Endothelial cell of umbilical vein (primary cell): ENCODE data around the gene SERPINA12. TPM values are rescaled to one million over a fixed set of nuclear protein-coding genes. Genes with fewer than 3 reads are reported as not detected.

Experiments used
- BruUV-seq: library from RNA; stranded (reverse); fragments of 400-500 nt; replicated peaks from 2 replicates; lab custom pipeline; 2021; lab: Mats Ljungman, UMichigan
- CTCF ChIA-PET: fragments of 300-600, 350-600 bp; sonication (Branson Sonifier 250); formaldehyde crosslinking; loops from one replicate; lab custom pipeline; 2021; ENCODE audit warnings: antibody characterized with exemption, inconsistent platforms; lab: Charles Lee
- POLR2A ChIA-PET: fragments of 300-600, 350-600 bp; sonication (Branson Sonifier 250); formaldehyde crosslinking; loops from one replicate; lab custom pipeline; 2021; ENCODE audit warnings: antibody characterized with exemption, inconsistent platforms; lab: Charles Lee
- DNase-seq: peaks from one replicate; pipeline ENCODE4 v3.0.0-alpha.2; 2011; ENCODE audit warnings: low read depth, low spot score
- FAIRE-seq: peaks from 2 replicates; lab custom pipeline; 2011; peaks lifted over from hg19 to GRCh38; lab: Jason Lieb, UNC
- H2AFZ ChIP-seq: 2 replicates; pipeline ENCODE4 v1.6.0; 2012; ENCODE audit warnings: low read depth, low read length, control low read depth, inconsistent platforms
- H3K27ac ChIP-seq: 2 replicates; pipeline ENCODE4 v1.5.1; 2011; ENCODE audit warnings: low read depth, mild to moderate bottlenecking, control low read depth, low read length, moderate library complexity; ENCODE audit not compliant: insufficient read depth
- H3K27me3 ChIP-seq, 2 experiments: 2 replicates each; pipeline versions ENCODE4 v1.6.0 to v1.6.1; 2011; ENCODE audit warnings: low read length in 2 of 2, mixed read lengths in 1 of 2; ENCODE audit not compliant: control insufficient read depth in 2 of 2, insufficient read depth in 2 of 2
- H3K36me3 ChIP-seq, 2 experiments: 2 replicates in 1 of 2; 3 replicates in 1 of 2; pipeline ENCODE4 v1.5.1; 2011; ENCODE audit warnings: low read length in 2 of 2, mild to moderate bottlenecking in 1 of 2, moderate library complexity in 1 of 2; ENCODE audit not compliant: control insufficient read depth in 2 of 2, insufficient read depth in 2 of 2; ENCODE audit errors: extremely low read depth in 1 of 2
- H3K4me1 ChIP-seq: 3 replicates; pipeline ENCODE4 v1.5.1; 2011; ENCODE audit warnings: mild to moderate bottlenecking, low read length; ENCODE audit not compliant: control insufficient read depth, insufficient read depth; ENCODE audit errors: extremely low read depth
- H3K4me2 ChIP-seq: 2 replicates; pipeline ENCODE4 v1.6.1; 2011; ENCODE audit warnings: low read length, control low read depth, mixed read lengths; ENCODE audit not compliant: insufficient read depth
- H3K4me3 ChIP-seq, 3 experiments: fragments of 200-600 bp in 1 of 3; sonication (generic), shearing (Covaris generic) in 1 of 3; replicated peaks in 1 of 3; 2 replicates each; pipeline ENCODE4 v1.5.1; 2011 to 2016; ENCODE audit warnings: control low read depth in 3 of 3, low read length in 3 of 3, mild to moderate bottlenecking in 2 of 3, inconsistent platforms in 1 of 3, low read depth in 1 of 3, moderate library complexity in 1 of 3; ENCODE audit not compliant: insufficient read depth in 1 of 3
- H3K79me2 ChIP-seq: 2 replicates; pipeline ENCODE4 v1.6.0; 2012; ENCODE audit warnings: low read length, inconsistent platforms; ENCODE audit not compliant: control insufficient read depth, insufficient read depth
- H3K9ac ChIP-seq: replicated peaks from 2 replicates; pipeline ENCODE3; 2011; ENCODE audit warnings: low read length, control low read depth; ENCODE audit not compliant: insufficient read depth; ENCODE audit errors: extremely low read depth
- H3K9me1 ChIP-seq: replicated peaks from 3 replicates; pipeline ENCODE4 v1.6.0; 2011; ENCODE audit warnings: mild to moderate bottlenecking, low read length; ENCODE audit not compliant: control insufficient read depth, insufficient read depth; ENCODE audit errors: extremely low read depth
- H3K9me3 ChIP-seq: replicated peaks from 2 replicates; pipeline ENCODE4 v1.5.1; 2012; ENCODE audit warnings: low read length, inconsistent platforms; ENCODE audit not compliant: control insufficient read depth, insufficient read depth
- H4K20me1 ChIP-seq: replicated peaks from 2 replicates; pipeline ENCODE3; 2011; ENCODE audit warnings: mild to moderate bottlenecking, low read length; ENCODE audit not compliant: control insufficient read depth, insufficient read depth; ENCODE audit errors: extremely low read depth
- FOS ChIP-seq: IDR thresholded peaks from 2 replicates; pipeline ENCODE4 v1.6.1; 2011; ENCODE audit warnings: mild to moderate bottlenecking, low read length, moderate library complexity, borderline replicate concordance; ENCODE audit not compliant: insufficient read depth
- GATA2 ChIP-seq: IDR thresholded peaks from 2 replicates; pipeline ENCODE4 v1.7.0; 2011; ENCODE audit warnings: low read depth, mild to moderate bottlenecking, moderate library complexity, mixed read lengths, low read length; ENCODE audit not compliant: insufficient read length, insufficient read depth
- JUN ChIP-seq: IDR thresholded peaks from 2 replicates; pipeline ENCODE4 v1.6.1; 2011; ENCODE audit warnings: borderline replicate concordance, low read depth; ENCODE audit not compliant: insufficient read length, insufficient read depth
- MYC ChIP-seq: IDR thresholded peaks from one replicate; pipeline ENCODE4 v1.6.1; 2011; ENCODE audit warnings: mild to moderate bottlenecking, low read depth, low read length
- POLR2A ChIP-seq: IDR thresholded peaks from 2 replicates; pipeline ENCODE4 v1.6.1; 2012; ENCODE audit warnings: low read depth, mild to moderate bottlenecking, control low read depth, low read length
- POLR2AphosphoS5 ChIP-seq: IDR thresholded peaks from 2 replicates; pipeline ENCODE4 v1.6.1; 2012; ENCODE audit warnings: low read depth, mild to moderate bottlenecking, control low read depth, low read length, moderate library complexity; ENCODE audit not compliant: insufficient read depth
- dilution Hi-C: fragments of 300-500 bp; cut with MboI; formaldehyde crosslinking; loops from one replicate; pipeline ENCODE4 v1.15.0; 2019; ENCODE audit warnings: low sequenced_read_pairs; ENCODE audit not compliant: extremely low pct_ligation_motif_present
- intact Hi-C: fragments of 100-400 bp; cut with micrococcal nuclease; formaldehyde crosslinking; loops from one replicate; pipeline ENCODE4 v1.10.0; 2022
- polyA plus RNA-seq, 4 experiments: library from polyadenylated mRNA; depleted of rRNA in 3 of 4; stranded (reverse) in 3 of 4; unstranded in 1 of 4; fragments of >200 nt; gene quantifications; 2 replicates each; pipeline versions ENCODE4 v1.2.1 to v1.2.3, GENCODE V29; 2011 to 2012; ENCODE audit warnings: missing spikeins in 1 of 4
- total RNA-seq: library from RNA; stranded (reverse); gene quantifications from 2 replicates; pipeline ENCODE4 v1.2.3, GENCODE V29; 2021

Gene SERPINA12
- total and polyA plus RNA-seq, 2 donors (not counting 3 experiments of a cell fraction or from before 2014, with no cell fraction given) = not detected

DNA sequence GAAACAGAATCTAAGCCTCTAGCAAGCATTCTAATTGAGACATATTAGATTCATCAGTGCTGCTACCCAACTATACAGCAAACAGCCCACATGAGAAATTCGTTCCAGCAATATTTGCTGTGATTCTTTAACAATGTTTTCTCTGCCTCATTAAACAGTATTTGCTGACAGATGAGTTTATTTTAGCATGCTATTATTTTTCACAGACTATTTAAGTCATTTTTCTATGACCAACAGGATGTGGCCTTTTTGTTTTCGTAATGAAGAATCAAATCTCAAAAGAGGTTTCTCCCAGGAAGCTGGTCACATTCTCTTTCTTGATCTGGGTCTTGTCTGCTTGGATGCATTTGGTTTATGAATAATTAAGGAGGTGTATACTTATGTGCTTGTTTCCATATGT lies 23.2 kb upstream of the SERPINA12 start:
- TF ChIP-seq POLR2A = no peak
- no peak for TF ChIP-seq GATA2
- TF ChIP-seq MYC = no peak
- no peak for TF ChIP-seq POLR2AphosphoS5
- BruUV-seq = no TSS peak
- no peak overlapping the region for H2AFZ ChIP-seq

DNA sequence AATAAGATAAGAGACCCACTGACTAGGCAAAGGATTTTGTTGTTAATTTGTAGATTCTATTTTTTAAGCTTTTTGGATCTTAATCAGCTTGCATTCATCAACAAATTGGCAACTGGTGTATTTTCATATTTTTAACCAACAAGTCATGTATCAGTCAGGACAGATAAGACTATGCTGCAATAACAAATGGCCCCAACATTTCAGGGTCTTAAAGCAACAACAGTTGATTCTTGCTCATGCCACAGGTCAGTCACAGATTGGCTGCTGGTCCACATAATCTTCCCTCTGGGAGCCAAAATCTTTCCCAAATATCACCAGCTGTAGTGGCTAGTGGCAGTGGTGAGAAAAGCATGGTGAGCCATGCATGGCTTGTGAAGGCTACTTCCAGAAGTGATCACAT lies 21.9 kb upstream of the SERPINA12 start:
- intact Hi-C loops (no loop called here), dilution Hi-C loops (no loop called here)
- BruUV-seq = no TSS peak
- Histone ChIP-seq H3K4me3 (no peak overlapping the region), H3K27ac (no peak overlapping the region), H4K20me1 (no peaks in the 10 kb centered on the region), H3K4me2 (no peak overlapping the region), H3K9me1 (no peaks in the 10 kb centered on the region), H3K79me2 (no peaks in the 10 kb centered on the region), H3K4me1 (no peaks in the 10 kb centered on the region), H3K27me3 (no peaks in the 10 kb centered on the region), H2AFZ (no peak overlapping the region), H3K9ac (no peak overlapping the region), H3K36me3 (no peaks in the 10 kb centered on the region), H3K9me3 (no peaks in the 10 kb centered on the region)
- TF ChIP-seq POLR2AphosphoS5 = no peak
- no peak for TF ChIP-seq FOS
- TF ChIP-seq JUN = no peak
- ChIA-PET POLR2A (no interaction called here), CTCF (no interaction called here)
- DNase-seq (no peak), FAIRE-seq (no peak)

More for the DNA sequence above, 23.2 kb upstream of the SERPINA12 start:
- FAIRE-seq (no peak), DNase-seq (no peak)
- Histone ChIP-seq H3K79me2 (no peaks in the 10 kb centered on the region), H3K4me1 (no peaks in the 10 kb centered on the region), H3K36me3 (no peaks in the 10 kb centered on the region), H4K20me1 (no peaks in the 10 kb centered on the region), H3K4me3 (no peak overlapping the region), H3K9me3 (no peaks in the 10 kb centered on the region), H3K9ac (no peak overlapping the region), H3K4me2 (no peak overlapping the region), H3K27ac (no peak overlapping the region), H3K9me1 (no peaks in the 10 kb centered on the region), H3K27me3 (no peaks in the 10 kb centered on the region)
- dilution Hi-C loops = no loop called here
- intact Hi-C loops = no loop called here
- ChIA-PET CTCF (interaction anchor here (1.7 kb wide), 1 partner anchor 16 kb away, joined by 5 read pairs; no protein-coding TSS in a partner anchor), POLR2A (no interaction called here)
